ENCODE measurements around the gene CATSPER4. TPM values are rescaled to one million over a fixed set of nuclear protein-coding genes. Genes with fewer than 3 reads are reported as not detected.

CATSPER4 gene
- total and polyA plus RNA-seq, 2 of the 13 experiments (the other 11 are each of a cell fraction or from before 2014, with no cell fraction given), result not detected

DNA sequence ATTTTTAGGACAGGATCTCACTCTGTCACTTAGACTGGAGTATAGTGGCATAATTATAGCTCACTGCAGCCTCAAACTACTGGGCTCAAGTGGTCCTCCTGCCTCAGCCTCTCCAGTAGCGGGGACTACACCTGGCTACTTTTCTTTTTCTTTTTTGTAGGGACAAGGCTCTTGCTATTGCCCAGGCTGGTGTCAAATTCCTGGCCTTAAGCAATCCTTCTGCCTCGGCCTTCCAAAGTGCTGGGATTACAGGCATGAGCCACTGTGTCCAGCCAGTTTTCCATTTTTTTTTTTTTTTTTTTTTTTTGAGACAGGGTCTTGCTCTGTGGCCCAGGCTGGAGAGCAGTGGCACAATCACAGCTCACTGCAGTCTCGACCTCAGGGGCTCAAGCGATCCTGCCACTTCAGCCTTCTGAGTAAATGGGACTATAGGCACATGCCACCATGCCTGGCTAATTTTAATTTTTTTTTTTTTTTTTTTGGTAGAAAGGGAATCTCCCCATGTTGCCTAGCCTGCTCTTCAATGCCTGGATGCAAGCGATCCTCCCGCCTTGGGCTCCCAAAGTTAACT is 23.0 kb downstream of the CATSPER4 start:
- no peaks in the 10 kb centered on the region for H3K36me3 ChIP-seq (replicated peaks in 1 of 2; ENCODE audit: control insufficient read depth in 1 of 2, insufficient read depth in 2 of 2, low read length in 2 of 2)
- 32% methylated on average over 6 of the region's 6 CpGs for WGBS (ENCODE audit: low lambda C conversion rate)
- DNase-seq (ENCODE audit: low spot score), result no peak
- H3K27ac ChIP-seq (ENCODE audit: extremely low read length, insufficient read depth, low read length), result no peak overlapping the region
- no peak overlapping the region for H3K9ac ChIP-seq (ENCODE audit: insufficient read depth, low read depth, low read length)
- no peaks in the 10 kb centered on the region for H3K79me2 ChIP-seq (ENCODE audit: insufficient read depth, low read length)
- ChIA-PET CTCF (ENCODE audit: low intra/inter-chr PET ratio, low total read pairs) (no interaction called here), POLR2A (interaction anchor here (0.7 kb wide), 1 partner anchor 43 kb away, joined by 3 read pairs; no protein-coding TSS in a partner anchor)
- H3K27me3 ChIP-seq (ENCODE audit: control insufficient read depth in 1 of 2, insufficient read depth in 2 of 2, low read length in 2 of 2), result peaks cover 0 to 6% of the 10 kb centered on the region in 2 experiments; a peak in 2 of 5 replicates
- intact Hi-C loops (cut with micrococcal nuclease; ENCODE audit: unreplicated experiment), result no loop called here
- in situ Hi-C loops (cut with HindIII; ENCODE audit: extremely low pct_ligation_motif_present, low pct_unique_long_range_greater_than_20kb), result no loop called here
- H3K4me1 ChIP-seq (ENCODE audit: insufficient read depth, low read length), result no peaks in the 10 kb centered on the region
- no peak for FAIRE-seq
- no peak overlapping the region for H2AFZ ChIP-seq (ENCODE audit: low read length)
- H3K4me2 ChIP-seq (ENCODE audit: low read depth, low read length), result no peak overlapping the region
- ATAC-seq, result no peak
- H3K9me3 ChIP-seq (ENCODE audit: low read length), result no peaks in the 10 kb centered on the region
- H4K20me1 ChIP-seq (ENCODE audit: insufficient read depth, low read length), result no peaks in the 10 kb centered on the region
- H3K4me3 ChIP-seq (replicated peaks in 1 of 3; ENCODE audit: insufficient read depth in 1 of 3, low read depth in 2 of 3, low read length in 3 of 3), result no peak overlapping the region
- BruUV-seq (replicated peaks), result no TSS peak
- no peak for TF ChIP-seq RNF219 (CRISPR knock-in tag; IDR thresholded peaks at IDR 0.05)
- TF ChIP-seq CHCHD3 (CRISPR knock-in tag; IDR thresholded peaks at IDR 0.05), result no peak
- no peak for TF ChIP-seq SMARCC2 (IDR thresholded peaks at IDR 0.05)
- TF ChIP-seq TSC22D2 (CRISPR knock-in tag; IDR thresholded peaks at IDR 0.05; ENCODE audit: borderline replicate concordance), result no peak
- no peak for TF ChIP-seq GFI1 (CRISPR knock-in tag; IDR thresholded peaks at IDR 0.05; ENCODE audit: borderline replicate concordance)
- TF ChIP-seq MED13 (CRISPR knock-in tag; IDR thresholded peaks at IDR 0.05), result no peak
- TF ChIP-seq, protein P1, sequence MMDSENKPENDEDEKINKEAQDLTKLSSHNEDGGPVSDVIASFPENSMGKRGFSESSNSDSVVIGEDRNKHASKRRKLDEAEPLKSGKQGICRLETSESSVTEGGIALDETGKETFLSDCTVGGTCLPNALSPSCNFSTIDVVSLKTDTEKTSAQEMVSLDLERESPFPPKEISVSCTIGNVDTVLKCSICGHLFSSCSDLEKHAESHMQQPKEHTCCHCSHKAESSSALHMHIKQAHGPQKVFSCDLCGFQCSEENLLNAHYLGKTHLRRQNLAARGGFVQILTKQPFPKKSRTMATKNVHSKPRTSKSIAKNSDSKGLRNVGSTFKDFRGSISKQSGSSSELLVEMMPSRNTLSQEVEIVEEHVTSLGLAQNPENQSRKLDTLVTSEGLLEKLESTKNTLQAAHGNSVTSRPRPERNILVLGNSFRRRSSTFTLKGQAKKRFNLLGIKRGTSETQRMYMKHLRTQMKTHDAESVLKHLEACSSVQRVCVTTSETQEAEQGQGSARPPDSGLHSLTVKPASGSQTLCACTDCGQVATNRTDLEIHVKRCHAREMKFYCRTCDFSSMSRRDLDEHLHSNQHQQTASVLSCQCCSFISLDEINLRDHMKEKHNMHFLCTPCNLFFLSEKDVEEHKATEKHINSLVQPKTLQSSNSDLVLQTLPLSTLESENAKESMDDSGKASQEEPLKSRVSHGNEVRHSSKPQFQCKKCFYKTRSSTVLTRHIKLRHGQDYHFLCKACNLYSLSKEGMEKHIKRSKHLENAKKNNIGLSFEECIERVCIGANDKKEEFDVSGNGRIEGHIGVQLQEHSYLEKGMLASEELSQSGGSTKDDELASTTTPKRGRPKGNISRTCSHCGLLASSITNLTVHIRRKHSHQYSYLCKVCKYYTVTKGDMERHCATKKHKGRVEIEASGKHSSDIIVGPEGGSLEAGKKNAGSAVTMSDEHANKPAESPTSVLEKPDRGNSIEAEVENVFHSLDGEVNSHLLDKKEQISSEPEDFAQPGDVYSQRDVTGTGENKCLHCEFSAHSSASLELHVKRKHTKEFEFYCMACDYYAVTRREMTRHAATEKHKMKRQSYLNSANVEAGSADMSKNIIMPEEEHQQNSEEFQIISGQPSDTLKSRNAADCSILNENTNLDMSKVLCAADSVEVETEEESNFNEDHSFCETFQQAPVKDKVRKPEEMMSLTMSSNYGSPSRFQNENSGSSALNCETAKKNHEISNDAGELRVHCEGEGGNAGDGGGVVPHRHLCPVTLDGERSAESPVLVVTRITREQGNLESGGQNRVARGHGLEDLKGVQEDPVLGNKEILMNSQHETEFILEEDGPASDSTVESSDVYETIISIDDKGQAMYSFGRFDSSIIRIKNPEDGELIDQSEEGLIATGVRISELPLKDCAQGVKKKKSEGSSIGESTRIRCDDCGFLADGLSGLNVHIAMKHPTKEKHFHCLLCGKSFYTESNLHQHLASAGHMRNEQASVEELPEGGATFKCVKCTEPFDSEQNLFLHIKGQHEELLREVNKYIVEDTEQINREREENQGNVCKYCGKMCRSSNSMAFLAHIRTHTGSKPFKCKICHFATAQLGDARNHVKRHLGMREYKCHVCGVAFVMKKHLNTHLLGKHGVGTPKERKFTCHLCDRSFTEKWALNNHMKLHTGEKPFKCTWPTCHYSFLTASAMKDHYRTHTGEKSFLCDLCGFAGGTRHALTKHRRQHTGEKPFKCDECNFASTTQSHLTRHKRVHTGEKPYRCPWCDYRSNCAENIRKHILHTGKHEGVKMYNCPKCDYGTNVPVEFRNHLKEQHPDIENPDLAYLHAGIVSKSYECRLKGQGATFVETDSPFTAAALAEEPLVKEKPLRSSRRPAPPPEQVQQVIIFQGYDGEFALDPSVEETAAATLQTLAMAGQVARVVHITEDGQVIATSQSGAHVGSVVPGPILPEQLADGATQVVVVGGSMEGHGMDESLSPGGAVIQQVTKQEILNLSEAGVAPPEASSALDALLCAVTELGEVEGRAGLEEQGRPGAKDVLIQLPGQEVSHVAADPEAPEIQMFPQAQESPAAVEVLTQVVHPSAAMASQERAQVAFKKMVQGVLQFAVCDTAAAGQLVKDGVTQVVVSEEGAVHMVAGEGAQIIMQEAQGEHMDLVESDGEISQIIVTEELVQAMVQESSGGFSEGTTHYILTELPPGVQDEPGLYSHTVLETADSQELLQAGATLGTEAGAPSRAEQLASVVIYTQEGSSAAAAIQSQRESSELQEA (CRISPR knock-in tag; IDR thresholded peaks at IDR 0.05; ENCODE audit: not compliant biosample characterization), result no peak
- no peak for TF ChIP-seq HIVEP1 (CRISPR knock-in tag; IDR thresholded peaks at IDR 0.05)
- no peak for TF ChIP-seq ZSCAN31 (CRISPR knock-in tag; IDR thresholded peaks at IDR 0.05; ENCODE audit: low read depth)
- no peak for TF ChIP-seq SP1 (IDR thresholded peaks at IDR 0.05)
- no peak for TF ChIP-seq SP1 (CRISPR knock-in tag; IDR thresholded peaks at IDR 0.05)
- TF ChIP-seq FOSL1 (CRISPR knock-in tag; IDR thresholded peaks at IDR 0.05; ENCODE audit: borderline replicate concordance), result no peak
- TF ChIP-seq THRA (CRISPR knock-in tag; IDR thresholded peaks at IDR 0.05; ENCODE audit: borderline replicate concordance), result no peak
- no peak for TF ChIP-seq ZNF432 (CRISPR knock-in tag; IDR thresholded peaks at IDR 0.05; ENCODE audit: borderline replicate concordance)
